ENCODE results near the gene KCNJ2. TPM values are rescaled to one million over a fixed set of nuclear protein-coding genes. Genes with fewer than 3 reads are reported as not detected.

Gene KCNJ2
- total and polyA plus RNA-seq, 10 of the 15 experiments (the other 5 are each of a cell fraction or from before 2014, with no cell fraction given): 1.6 to 10.1 (median 3.2) TPM

GRCh38 chr17:70168044-70168976 lies 1.0 kb upstream of the KCNJ2 start (continued):
- TF ChIP-seq BCL3 (IDR thresholded peaks at IDR 0.05; ENCODE audit: borderline replicate concordance, insufficient read depth, low read depth, low read length, poor library complexity, severe bottlenecking) (no peak), IKZF1 (conservative IDR thresholded peaks at IDR 0.05) (peak; percentile 27; the same call in 1 of the 2 replicates), ETV6 (conservative IDR thresholded peaks at IDR 0.05 in 1 of 2, IDR thresholded peaks at IDR 0.05 in 1 of 2; ENCODE audit: borderline replicate concordance in 1 of 2, low read depth in 1 of 2) (no peak), RAD21 (IDR thresholded peaks at IDR 0.05; ENCODE audit: insufficient read depth, low read depth, low read length) (peak; percentile 67), SREBF1 (IDR thresholded peaks at IDR 0.05; ENCODE audit: low read length) (no peak), POU2F2 (IDR thresholded peaks at IDR 0.05; ENCODE audit: borderline replicate concordance, low read depth, low read length) (no peak), HCFC1 (IDR thresholded peaks at IDR 0.05; ENCODE audit: low read length) (no peak), HDAC2 (IDR thresholded peaks at IDR 0.05) (no peak), JUNB (IDR thresholded peaks at IDR 0.05) (no peak), STAT1 (conservative IDR thresholded peaks at IDR 0.05) (no peak), NFYB (IDR thresholded peaks at IDR 0.05; ENCODE audit: insufficient read depth, low read depth, low read length) (no peak), SMC3 (IDR thresholded peaks at IDR 0.05; ENCODE audit: borderline replicate concordance, low read length) (no peak), USF1 (IDR thresholded peaks at IDR 0.05; ENCODE audit: borderline replicate concordance, extremely low read length, insufficient read depth, low read depth, low read length) (no peak), SUPT20H (IDR thresholded peaks at IDR 0.05; ENCODE audit: borderline replicate concordance, control insufficient read depth, low read depth, low read length) (no peak), PAX8 (IDR thresholded peaks at IDR 0.05) (no peak), MEF2B (IDR thresholded peaks at IDR 0.05; ENCODE audit: partially characterized antibody, poor library complexity, severe bottlenecking) (no peak), BHLHE40 (IDR thresholded peaks at IDR 0.05; ENCODE audit: borderline replicate concordance in 1 of 2, low read depth in 2 of 2, low read length in 1 of 2) (0 out of 4 replicates have a peak, but pooled peaks of 1 of the 2 experiments have one; percentile 8), REST (IDR thresholded peaks at IDR 0.05; ENCODE audit: low read depth, low read length) (no peak), SMARCA5 (IDR thresholded peaks at IDR 0.05) (peak; percentile 36; the same call in 1 of the 2 replicates), CTCF (IDR thresholded peaks at IDR 0.05 in 2 of 3, conservative IDR thresholded peaks at IDR 0.05 in 1 of 3; ENCODE audit: control insufficient read depth in 2 of 3, extremely low read depth in 1 of 3, insufficient read depth in 1 of 3, low read depth in 3 of 3, low read length in 3 of 3) (peak; percentile 45 to 56 (median 47)), KAT2A (conservative IDR thresholded peaks at IDR 0.05; ENCODE audit: control insufficient read depth, low read depth, low read length) (no peak)
